Putamen (tissue), 1 donor: ENCODE measurements around the gene RPS6KL1.

Experiments used
- DNase-seq: peaks from one replicate; pipeline ENCODE4 v3.0.0-alpha.2; 2016; ENCODE audit warnings: low spot score

Gene RPS6KL1

GRCh38 chr14:74882103-74882920 lies 40.7 kb downstream of the RPS6KL1 start:
- DNase-seq, result no peak

DNA sequence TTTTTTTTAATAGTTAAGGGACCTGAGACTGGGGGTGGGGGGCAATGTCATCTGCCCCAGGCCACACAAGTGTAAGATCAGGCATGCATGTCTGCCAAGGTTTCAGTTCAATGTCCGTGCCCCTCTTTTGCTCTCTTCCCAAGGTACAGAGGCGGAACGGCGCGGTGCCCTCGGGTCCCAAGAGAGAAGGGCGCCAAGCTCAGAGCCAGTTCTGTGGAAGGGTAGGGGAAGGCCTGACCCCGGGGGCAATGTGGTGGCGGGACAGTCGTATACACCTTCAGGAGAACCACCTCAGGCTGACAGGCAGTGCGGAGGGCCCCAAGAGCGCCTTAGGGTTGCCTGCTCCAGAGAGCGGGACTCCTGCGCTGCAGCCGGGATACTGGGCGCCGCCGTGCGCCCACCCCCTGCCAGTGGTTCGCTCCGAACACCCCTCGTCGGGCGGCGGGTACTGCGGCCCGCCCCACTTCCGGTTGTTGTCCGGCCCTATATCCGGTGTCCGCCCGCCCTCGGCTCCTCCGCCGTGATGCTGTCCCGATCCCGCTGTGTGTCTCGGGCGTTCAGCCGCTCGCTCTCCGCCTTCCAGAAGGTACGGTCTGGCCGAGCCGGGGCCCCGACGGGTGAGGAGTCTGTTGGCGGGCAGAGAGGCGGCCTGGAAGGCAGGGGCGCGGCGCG lies 41.5 kb downstream of the RPS6KL1 start, which contains the start of gene DLST:
Gene DLST, plus strand, starts transcription at position 486 of the 672 bp plus-strand sequence. Its CDS starts 38 bp downstream, at position 524.
- peak; percentile 82 for DNase-seq

DNA sequence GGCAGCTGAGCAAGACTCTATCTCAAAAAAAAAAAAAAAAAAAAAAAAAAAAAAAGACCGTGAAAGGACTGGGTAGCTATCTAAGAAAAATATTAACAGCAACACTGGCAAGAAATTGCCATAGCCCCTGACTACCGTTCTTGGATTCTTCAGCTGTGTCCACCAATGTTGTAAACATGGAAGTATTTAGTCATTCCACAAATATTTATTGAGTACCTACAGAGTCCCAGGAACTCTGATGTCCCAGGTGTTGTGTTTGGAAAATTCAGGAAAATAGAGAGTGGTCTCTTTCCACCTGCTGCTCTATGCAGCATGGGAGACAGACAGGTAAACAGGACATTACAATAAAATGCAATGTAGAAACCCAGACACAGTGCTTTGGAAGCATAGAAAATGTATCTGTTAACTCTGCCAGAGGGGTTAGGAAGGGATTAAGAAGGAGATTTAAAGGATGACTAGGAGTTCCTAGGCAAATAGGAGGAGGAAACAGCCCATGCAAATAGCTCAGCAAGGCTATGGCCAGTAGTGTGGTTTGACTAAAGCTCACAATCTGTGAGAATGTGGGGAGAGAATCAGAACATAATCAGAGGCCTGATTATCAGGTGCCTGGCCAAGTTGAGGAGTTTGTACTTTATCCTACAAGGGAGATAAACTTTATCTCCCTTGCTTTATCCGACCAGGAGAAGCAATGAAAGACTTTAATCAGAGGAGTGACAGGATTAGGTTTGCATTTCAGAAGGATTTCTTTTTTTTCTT lies 43.5 kb downstream of the RPS6KL1 start:
- DNase-seq, result no peak

DNA sequence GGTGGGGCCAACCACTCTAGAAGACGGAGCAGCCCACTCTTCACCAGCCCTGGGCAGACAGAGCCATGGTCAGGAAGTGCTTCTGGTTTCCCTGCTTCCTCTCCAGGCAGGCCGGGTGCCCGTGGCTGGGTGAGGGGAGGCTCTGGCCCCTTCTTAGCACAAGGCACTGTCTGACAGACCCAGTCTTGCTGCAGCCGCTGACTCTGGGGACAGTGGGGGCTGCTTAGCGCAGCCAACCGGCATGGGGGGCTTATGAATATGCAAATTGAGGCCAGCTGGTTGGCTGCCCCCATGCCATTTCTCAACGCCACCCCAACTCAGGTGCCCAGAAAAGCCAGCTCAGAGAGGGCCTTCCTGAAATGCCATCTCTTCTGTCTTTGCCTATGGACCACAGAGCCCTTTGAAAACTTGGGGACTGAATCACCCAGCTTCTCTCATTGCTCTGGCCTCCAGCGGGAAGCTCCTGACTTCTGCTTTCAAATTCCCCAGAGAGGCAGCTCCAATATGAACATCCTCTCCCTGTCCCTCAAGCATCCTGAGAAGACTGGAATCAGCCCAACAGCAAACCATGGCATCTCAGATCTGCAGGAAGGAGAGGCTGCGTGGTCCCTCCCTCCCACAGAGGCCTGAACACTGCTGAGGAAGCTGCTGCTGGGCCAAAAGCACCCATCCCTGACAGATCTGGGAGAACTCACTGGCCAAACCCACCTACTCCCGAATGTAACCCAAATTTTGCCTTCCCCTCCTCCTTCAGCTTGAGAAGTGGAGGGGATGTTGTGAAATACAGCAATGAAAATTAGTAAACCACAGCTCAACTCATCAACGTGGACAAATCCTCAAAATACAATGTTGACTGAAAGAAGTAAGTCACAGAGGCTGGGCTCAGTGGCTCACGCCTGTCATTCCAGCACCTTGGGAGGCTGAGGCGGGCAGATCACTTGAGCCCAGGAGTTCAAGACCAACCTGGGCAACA lies 46.8 kb downstream of the RPS6KL1 start, which contains the start of gene PROX2:
Gene PROX2, minus strand, starts transcription at position 205 of the 973 bp plus-strand sequence. CDS start 12,311 bp downstream, outside the sequence.
- DNase-seq, result no peak

DNA sequence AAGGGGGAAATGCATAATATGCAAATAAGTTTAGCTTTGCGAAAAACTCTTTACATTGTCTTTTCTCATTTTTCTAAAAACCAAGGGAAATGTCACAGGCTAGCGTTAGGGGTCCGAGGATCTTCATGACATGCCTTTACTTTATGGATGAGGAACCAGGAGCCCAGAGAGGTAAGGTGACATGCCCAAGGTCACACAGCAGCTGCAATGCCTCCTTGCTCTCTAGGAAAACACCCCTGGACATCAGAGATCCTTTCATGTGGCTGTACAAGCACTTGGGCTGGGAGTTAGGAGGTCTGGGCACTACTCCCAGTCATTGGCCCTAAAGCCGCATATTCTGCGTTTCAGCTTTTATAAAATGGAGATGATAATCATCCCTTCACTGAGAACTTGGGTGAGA lies 47.9 kb downstream of the RPS6KL1 start:
- no peak for DNase-seq

- no peak for DNase-seq
Observed at GRCh38 chr14:74871819-74872218, 51.2 kb downstream of the RPS6KL1 start.

GRCh38 chr14:74868739-74869138 lies 54.3 kb downstream of the RPS6KL1 start:
- no peak for DNase-seq

DNA sequence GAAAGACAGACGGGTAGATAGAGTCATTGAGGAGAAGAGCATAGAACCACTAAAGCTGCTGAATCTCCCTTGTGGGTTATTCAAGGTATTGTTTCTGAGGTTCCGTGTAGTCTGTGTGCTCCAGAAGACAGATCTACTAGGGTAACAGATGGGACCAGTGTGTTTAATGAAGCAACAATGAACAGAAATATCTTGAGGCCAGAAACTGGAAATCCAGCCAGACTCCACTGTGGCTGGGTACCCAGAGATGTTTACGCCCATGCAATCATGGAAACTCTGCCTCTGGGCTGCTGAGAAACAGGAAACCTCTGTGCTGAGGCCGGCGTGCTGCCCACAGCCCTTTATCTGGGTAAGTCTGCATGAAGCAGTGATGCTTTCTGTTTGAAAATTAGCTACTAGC lies 55.4 kb downstream of the RPS6KL1 start:
- DNase-seq, result no peak

DNA sequence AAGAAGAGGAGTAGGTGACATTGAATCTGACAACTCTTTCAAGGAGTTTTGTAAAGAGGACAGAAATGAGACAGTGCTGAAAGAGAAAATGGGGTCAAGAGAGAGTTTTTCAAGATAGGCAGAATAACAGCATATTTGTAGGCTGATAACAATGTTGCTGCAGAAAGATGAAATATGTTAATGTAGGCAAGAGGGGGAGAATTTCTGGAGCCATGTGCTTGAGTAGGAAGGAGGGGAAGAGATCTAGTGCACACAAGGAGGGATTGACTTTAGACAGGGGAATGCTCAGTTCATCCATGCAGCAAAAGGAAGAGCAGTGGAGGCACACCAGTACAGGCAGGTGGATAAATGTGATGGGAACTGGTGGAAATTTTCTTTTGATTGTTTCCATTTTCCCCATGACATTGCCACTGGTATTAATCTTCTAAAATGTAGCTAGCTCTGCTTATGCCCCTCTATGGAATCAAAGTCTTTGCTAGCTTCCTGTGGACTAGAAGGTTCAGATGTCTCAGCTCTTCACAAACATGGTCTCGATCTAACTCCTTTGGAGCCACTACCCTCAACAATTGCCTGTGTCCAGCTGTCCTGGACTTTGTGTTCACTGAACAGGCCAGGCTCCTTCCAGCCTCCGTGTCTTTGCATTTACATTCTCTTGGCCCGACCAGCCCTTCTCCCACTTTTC lies 56.2 kb downstream of the RPS6KL1 start:
- DNase-seq, result peak; percentile 74

- no peak for DNase-seq
Observed at GRCh38 chr14:74865156-74865555, 57.9 kb downstream of the RPS6KL1 start.

DNA sequence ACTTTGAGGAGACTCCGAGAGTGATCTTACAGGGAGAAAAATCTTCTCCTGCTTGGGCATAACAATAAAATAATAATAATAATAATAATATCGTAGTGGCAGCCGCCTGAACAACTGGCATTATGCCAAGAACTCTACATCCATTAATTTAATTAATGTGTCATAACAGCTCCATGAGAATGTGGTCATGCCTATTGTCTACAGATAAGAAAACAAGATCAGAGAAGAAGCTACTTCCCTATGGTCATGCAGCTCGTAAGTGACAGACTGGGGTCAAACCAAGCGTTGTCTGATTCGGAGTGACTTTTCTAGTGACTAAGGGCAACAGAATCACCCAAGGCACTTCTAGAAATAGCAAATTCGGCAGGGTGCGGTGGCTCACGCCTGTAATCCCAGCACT lies 58.9 kb downstream of the RPS6KL1 start:
- no peak for DNase-seq

GRCh38 chr14:74863274-74863673 lies 59.8 kb downstream of the RPS6KL1 start:
- no peak for DNase-seq

DNA sequence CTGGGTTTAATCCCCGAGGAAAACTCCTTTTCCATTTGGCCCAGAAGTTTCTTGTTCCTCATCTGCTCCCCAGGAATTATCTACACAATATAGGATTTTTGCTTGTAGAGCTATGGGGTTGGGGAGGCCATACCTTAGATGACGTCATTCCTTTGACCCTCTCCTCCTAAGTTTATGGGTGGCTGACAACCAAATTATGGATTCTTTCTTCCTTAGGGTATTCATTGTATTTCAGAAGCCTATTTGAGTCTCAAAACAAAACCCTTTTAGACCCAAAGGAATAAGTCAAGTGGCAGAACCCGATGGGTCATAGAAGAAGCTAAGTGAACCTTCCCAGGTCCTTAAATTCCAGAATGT lies 61.3 kb downstream of the RPS6KL1 start:
- no peak for DNase-seq

DNA sequence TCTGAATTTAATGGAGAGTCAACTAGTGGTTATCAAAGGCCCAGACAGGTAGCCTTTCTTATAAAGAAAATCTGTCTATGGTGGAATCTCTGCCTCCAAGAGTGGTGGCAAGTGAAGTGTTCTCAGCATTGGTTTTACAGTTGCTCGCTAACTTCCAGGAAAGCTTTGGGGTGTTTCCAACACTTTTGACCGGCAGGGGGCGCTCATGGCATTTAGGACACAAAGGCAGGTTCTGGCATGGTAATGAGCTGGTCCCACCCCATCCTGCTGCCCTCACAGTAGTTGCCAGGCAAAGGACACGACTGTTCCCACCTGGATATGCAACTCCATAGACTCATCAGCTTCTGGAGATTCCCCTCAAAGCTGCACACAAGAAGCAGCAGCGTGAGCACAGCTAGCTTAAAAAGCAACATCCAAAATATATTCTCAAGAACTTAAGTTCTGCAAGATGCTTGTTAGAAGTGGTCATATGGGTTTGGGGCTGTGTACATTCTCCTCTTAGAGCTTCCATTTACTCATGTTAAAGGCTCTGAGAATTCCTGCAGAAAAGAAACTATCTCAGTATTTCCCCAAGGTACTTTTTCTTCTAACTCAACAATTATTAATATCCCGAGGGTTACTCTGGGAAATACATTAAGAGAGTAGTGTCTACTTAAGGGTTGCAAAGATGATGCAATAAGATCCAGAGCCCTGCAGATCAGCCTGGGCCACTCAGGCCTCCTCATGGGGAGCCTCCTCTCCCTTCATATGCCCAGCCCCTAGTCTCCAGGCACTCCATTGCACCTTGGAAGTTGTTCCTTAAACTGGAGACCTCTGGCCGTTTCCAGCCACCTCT lies 61.9 kb downstream of the RPS6KL1 start:
- DNase-seq, result peak; percentile 83

DNA sequence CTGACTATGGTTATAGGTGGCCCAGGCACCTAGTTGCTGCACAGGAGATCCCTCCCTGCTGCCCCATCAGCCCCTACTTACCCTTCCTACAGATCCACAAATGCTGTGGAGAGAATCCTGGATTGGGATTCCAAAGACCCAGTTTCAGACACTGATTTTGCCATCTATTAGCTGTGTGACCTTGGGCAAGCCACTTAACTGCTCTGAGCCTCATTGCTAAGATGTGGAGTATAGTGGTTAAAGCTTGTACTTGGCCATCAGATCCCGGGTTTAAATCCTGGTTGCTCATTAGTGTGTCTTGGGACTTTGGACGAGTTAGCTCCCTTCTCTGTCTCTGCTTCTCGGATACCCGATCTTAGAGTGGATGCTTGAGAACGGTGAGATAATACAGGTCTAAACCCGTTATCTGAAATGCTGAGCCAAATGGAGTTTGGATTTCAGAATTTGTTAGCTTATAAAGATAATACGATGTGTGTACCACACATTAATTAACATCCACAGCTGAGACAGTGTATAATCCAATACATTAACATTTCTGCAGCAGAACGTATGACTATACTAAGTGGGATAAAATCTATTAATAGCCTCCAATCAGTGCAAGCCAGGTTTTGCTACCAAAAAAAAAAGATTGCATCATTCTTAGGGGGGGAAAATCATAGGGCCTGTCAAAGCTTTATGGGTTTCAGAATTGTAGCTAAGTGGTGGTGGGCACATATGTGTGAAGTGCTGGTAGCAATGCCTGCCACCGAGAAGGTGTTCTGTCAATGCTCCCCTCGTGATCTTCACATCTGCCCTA lies 63.1 kb downstream of the RPS6KL1 start:
- DNase-seq, result no peak

GRCh38 chr14:74858022-74858421 lies 65.0 kb downstream of the RPS6KL1 start:
- no peak for DNase-seq

- no peak for DNase-seq
Observed at GRCh38 chr14:74856366-74856765, 66.7 kb downstream of the RPS6KL1 start.

GRCh38 chr14:74855945-74856344 lies 67.1 kb downstream of the RPS6KL1 start:
- no peak for DNase-seq

GRCh38 chr14:74855021-74855420 lies 68.0 kb downstream of the RPS6KL1 start:
- DNase-seq, result no peak
